HTERT RPE-1 (cell line): ENCODE results near the gene MAP3K4.
"Not testable (repeated sequence)": the region's sequence is repeated elsewhere in the genome, so short reads cannot be mapped to it uniquely, and the experiment has no call there.

Experiments
- in situ Hi-C: fragments of 300-500 bp; cut with MboI; formaldehyde crosslinking; loops from 4 replicates; pipeline ENCODE4 v1.14.3; 2020; ENCODE audit warnings: low sequenced_read_pairs

The MAP3K4 gene

GRCh38 chr6:161111261-161111660, 119.7 kb downstream of the MAP3K4 start:
- in situ Hi-C loops, result no loop called here

GRCh38 chr6:161115468-161115867, 123.9 kb downstream of the MAP3K4 start:
- in situ Hi-C loops, result no loop called here

- in situ Hi-C loops, result no loop called here
Measured at GRCh38 chr6:161116554-161116953, 125.0 kb downstream of the MAP3K4 start.

GRCh38 chr6:161117308-161117707, 125.7 kb downstream of the MAP3K4 start:
- in situ Hi-C loops, result no loop called here

- in situ Hi-C loops, result no loop called here
Measured at GRCh38 chr6:161117942-161118341, 126.4 kb downstream of the MAP3K4 start.

GRCh38 chr6:161123319-161123718, 131.8 kb downstream of the MAP3K4 start:
- in situ Hi-C loops, result not testable (repeated sequence)

- in situ Hi-C loops, result no loop called here
Measured at GRCh38 chr6:161125591-161125990, 134.0 kb downstream of the MAP3K4 start.

- in situ Hi-C loops, result no loop called here
Measured at GRCh38 chr6:161127071-161127740, 135.6 kb downstream of the MAP3K4 start.

GRCh38 chr6:161128230-161128629, 136.7 kb downstream of the MAP3K4 start:
- in situ Hi-C loops, result no loop called here

- in situ Hi-C loops, result no loop called here
Measured at GRCh38 chr6:161128680-161129196, 137.2 kb downstream of the MAP3K4 start.

- in situ Hi-C loops, result no loop called here
Measured at GRCh38 chr6:161130541-161130940, 139.0 kb downstream of the MAP3K4 start.

GRCh38 chr6:161130967-161131766, 139.6 kb downstream of the MAP3K4 start:
- in situ Hi-C loops, result no loop called here

GRCh38 chr6:161132384-161132783, 140.8 kb downstream of the MAP3K4 start:
- in situ Hi-C loops, result no loop called here

- in situ Hi-C loops, result no loop called here
Measured at GRCh38 chr6:161133963-161134362, 142.4 kb downstream of the MAP3K4 start.

GRCh38 chr6:161134550-161135298, 143.2 kb downstream of the MAP3K4 start:
- in situ Hi-C loops, result no loop called here

GRCh38 chr6:161135695-161136591, 144.4 kb downstream of the MAP3K4 start:
- in situ Hi-C loops, result no loop called here

- in situ Hi-C loops, result no loop called here
Measured at GRCh38 chr6:161136655-161137054, 145.1 kb downstream of the MAP3K4 start.

- in situ Hi-C loops, result no loop called here
Measured at GRCh38 chr6:161137320-161137719, 145.8 kb downstream of the MAP3K4 start.

GRCh38 chr6:161137839-161138542, 146.4 kb downstream of the MAP3K4 start:
- in situ Hi-C loops, result no loop called here
